Stimulated activated CD4-positive, alpha-beta T cell treated with anti-CD3 and anti-CD28 coated beads, Interleukin-1b, Interleukin-23, amount 100 ng/mL, for 1 hour (primary cell): Measurements from ENCODE around the gene RAPGEF6.
"Not testable (repeated sequence)": the region's sequence is repeated elsewhere in the genome, so short reads cannot be mapped to it uniquely, and the experiment has no call there.

ENCODE experiments used
- DNase-seq, 2 donors: peaks; one replicate each; pipeline ENCODE4 v3.0.0-alpha.2; 2020; ENCODE audit warnings: low read depth in 2 of 2

RAPGEF6 gene

DNA sequence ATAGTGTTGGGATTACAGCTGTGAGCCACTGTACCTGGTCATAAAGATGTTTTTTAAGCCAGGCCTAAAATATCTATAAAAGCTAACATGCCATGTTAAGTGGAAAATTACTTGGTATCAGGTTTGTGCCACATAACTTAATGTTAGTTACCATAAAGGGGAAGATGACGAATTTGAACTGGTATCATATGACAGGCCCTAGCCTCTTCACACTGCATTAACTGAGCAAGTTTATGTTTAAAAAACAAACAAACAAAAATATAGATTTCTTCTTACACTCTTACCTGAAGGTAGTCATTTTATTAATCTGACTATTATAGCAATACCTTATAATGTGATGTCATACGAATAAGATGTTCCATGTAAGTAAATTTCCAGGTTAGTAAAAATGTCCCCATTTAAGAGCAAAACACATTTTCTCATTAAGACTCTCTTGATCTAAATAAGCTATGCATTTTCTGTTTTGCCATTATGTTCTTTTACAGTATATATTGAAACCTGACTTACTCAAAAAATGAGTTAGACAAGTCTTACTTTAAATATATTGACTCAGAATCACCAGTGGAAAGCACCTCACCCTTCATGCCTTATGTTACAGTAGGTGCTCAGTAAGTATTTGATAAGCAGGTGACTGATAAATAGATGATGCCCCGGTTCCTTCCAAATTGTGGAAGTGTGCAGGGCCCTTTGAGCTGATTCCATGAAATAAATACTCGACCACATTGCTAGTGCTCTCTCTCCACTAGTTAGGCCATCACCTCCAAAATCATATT is 245.7 kb downstream of the RAPGEF6 start:
- DNase-seq: no peak

GRCh38 chr5:131387255-131387654 is 247.8 kb downstream of the RAPGEF6 start:
- DNase-seq: no peak

GRCh38 chr5:131386779-131387178 is 248.2 kb downstream of the RAPGEF6 start:
- DNase-seq: no peak

- DNase-seq: no peak
Measured at GRCh38 chr5:131386124-131386523, 248.9 kb downstream of the RAPGEF6 start.

DNA sequence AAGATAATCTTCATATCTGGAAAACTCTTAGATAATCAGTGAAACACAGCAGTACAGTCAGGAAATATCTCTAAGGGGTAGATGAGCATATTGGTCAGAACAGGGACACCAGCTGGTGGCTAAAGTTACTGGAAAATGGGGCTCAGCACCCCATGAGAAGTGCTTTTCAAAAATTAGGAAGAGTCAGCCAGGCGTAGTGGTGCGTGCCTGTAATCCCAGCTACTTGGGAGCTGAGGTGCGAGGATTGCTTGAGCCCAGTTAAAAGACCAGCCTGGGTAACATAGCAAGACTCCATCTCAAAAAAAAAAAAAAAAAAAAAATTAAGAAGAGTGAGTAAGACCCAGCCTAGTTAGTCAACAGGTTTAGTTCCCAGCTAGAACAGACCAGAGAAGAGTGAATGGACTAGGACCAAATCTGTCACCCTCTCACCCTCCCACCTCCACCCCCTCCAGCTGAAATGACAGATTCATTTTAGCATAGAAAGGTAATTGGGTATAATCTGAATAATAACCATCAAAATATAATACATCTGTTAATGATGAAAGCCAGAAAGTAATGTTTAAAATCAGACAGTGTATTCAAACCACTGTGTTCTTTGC is 250.3 kb downstream of the RAPGEF6 start:
- no peak for DNase-seq

GRCh38 chr5:131384173-131384572 is 250.9 kb downstream of the RAPGEF6 start:
- no peak for DNase-seq

DNA sequence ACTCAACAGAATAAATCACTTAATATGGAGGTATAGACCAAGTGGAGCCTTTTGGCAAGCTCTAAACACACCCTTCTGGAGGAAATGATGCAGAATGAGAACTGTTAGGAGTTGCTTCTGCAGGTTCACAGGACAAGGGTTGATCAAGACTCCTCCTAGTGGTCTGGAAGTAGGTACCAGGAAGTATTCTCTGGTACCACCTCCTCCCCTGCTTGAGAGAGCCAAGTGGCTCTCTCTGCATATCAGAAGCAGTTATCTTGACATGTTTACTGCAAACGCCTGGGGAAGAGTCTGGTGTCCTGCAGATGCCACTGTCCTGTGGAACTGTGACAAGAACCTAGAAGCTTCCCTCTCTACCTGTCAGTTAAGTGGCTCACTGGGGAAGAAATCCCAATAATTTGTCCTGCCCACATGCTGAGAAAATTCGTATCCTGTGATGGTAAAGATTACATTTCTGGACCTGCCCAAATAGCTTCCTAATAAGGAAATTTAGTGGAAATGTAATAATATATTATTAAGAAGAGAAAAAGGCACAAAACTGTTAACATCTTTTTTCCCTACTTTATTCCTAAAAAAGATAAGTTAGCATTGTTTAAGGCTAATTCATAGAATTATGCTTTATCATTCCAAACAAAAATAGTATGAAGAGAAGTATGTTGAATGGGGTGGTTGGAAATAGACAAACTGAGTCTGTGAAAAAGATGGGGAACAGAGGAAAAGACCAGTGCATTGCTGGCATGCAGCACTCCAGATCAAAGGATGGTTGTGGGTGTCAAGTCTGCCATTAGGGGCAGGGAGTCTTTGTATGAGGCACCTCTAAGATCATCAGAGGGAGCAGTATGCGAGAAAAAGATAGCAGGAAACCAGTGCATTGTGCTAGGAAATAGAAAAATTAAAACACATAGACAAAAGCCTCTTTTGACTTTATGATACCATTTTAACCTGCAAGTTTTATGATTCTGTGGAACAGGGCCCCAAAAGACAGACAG is 252.3 kb downstream of the RAPGEF6 start:
- peak in 1 of 2 donors; percentile 27 for DNase-seq

- no peak for DNase-seq
Measured at GRCh38 chr5:131381777-131382176, 253.3 kb downstream of the RAPGEF6 start.

DNA sequence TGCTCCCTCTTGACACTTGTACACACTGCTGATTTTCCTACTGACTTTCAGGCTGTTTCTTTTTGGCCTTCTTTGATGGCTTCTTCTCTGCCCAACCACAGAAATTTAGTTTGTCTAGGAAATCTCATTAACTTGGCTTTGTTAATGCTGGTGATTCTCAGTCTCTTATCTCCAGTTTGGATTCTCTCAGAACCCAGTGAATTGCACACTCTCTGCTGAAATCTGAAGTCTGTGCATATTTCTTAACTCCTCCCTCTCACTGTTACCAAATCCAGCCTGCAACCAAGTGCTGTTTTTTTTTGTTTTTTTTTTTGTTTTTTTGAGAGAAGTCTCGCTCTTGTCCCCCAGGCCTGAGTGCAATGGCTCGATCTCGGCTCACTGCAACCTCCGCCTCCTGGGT is 254.0 kb downstream of the RAPGEF6 start:
- no peak for DNase-seq

DNA sequence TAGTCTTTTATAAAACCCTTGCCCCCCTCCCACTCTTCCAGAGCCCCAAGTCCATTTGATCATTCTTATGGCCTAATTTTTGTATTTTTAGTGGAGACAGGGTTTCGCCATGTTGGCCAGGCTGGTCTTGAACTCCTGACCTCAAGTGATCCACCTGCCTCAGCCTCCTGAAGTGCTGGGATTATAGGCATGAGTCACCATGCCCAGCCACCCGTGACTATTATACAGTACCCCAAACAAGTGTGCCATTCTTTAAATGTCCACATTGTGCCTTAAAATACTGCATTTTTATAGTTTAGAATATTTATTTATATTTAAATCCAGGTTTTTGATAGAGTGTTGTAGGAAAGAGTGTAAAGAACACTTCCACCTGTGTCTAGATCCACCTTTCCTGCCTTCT is 254.8 kb downstream of the RAPGEF6 start:
- not testable (repeated sequence) for DNase-seq

GRCh38 chr5:131379723-131380122 is 255.3 kb downstream of the RAPGEF6 start:
- DNase-seq: peak; percentile 33 to 37

DNA sequence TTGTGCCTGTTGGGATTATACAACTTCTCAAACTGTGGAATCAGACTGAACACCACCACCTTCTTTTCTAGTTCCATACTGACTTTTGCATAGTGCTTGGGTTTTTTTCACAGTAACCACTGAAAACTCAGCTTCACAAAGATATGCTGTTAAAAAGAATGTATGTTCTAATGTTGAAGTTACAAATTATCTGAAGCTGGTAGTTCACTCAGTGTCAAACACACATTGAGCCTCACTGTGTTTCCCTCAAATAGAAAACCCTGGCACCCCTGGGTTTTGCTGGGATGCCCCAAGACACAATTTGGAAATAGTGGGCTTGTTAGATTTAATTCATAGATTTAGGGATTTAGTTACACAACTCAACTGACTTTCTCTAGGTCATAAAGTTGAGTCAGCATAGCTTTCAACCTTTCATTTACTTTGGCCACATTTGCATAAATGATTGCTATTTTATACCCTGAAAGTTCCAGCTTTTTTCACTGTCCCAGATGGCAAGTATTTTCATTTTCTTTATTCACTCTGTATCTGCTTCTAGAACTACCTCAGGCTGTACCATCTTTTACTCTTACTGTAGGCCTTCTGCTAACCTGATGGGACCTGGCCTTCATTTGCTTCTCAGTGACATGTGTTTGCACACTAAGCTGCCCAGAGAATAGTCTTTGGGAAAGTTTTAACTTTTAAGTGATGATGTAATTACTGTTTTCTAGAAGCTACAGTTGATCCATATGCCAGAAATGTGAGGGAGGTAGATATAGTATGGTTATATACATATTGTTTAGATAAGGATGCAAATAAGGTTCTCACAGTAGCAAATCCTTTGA is 256.1 kb downstream of the RAPGEF6 start:
- DNase-seq: no peak

DNA sequence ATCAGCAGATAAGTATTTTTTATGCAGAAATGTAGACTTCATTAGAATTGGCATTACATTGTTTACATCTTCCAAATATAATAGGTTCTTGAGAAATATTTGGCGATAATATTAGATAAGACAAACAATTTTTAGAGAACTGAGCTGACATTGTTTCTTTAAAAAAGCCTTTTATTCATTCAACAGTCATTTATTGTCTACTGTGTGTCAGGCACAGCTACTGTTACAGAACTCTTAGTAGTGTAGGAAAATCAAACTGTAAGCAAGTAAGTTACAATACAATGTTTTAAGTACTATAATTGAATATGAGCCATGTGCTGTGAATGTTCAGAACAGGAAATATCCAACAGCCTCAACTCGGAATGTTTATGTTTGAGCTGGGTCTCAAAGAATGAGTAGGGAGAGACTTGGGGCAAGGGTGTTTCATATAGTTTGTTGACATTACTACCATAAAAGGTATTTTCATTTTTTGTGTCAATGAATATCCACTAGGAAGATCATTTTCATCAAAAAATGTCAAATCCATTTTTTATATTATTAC is 257.2 kb downstream of the RAPGEF6 start:
- DNase-seq: no peak

DNA sequence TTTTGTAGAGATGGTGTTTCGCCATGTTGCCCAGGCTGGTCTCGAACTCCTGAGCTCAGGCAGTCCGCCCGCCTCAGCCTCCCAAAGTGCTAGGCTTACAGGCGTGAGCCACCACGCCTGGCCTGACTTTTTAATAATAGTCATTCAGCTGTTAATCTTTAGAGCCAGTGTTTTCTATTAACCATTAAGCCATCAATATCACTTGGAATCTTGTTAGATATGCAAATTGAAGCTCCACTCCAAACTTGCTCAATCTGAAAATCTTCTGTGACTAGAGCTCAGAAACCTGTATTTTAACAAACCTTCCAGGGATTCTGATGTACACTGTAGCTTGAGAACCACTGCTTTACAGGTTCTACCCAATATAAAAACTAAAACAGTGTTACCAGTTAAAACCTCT is 257.7 kb downstream of the RAPGEF6 start:
- DNase-seq: no peak

DNA sequence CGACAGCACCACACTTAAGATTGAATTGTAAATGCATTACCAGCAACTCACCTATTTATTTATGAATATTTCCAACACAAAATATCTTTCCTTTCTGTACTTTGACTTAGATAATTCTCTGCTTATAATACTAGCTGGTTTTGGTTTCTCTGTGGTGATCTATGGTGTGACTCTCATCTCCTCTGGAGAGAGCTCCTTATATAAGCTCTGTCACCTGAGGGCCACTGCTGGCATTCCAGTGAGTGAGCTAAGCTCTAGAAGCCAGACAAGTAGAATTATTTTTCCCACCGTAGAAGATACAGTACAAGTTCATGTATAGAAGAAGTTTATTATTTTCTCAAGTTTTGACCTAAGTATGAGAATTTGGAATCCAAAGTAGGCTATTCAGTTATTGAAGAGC is 259.7 kb downstream of the RAPGEF6 start:
- DNase-seq: no peak
